PC-3 (cell line): Measurements from ENCODE around the gene RDX. TPM values are rescaled to one million over a fixed set of nuclear protein-coding genes. Genes with fewer than 3 reads are reported as not detected.

Experiments
- ATAC-seq: fragments of 200-7000 bp; cut with Tn5 transposase; 2 replicates; pipeline ENCODE4 v1.9.1; 2020; ENCODE audit warnings: mild to moderate bottlenecking, moderate library complexity
- BruUV-seq: library from RNA; stranded (reverse); fragments of 400-500 nt; replicated peaks from 2 replicates; lab custom pipeline; 2021; lab: Mats Ljungman, UMichigan
- CTCF ChIA-PET: fragments of 300-600 bp; sonication (Branson Sonifier 250); formaldehyde crosslinking; loops from one replicate; lab custom pipeline; 2022; ENCODE audit warnings: antibody characterized with exemption; lab: Charles Lee
- POLR2A ChIA-PET: fragments of 300-600 bp; sonication (Branson Sonifier 250); formaldehyde crosslinking; loops from one replicate; lab custom pipeline; 2022; ENCODE audit warnings: antibody characterized with exemption; ENCODE audit not compliant: unreplicated experiment; lab: Charles Lee
- DNase-seq: peaks from one replicate; pipeline ENCODE4 v3.0.0-alpha.2; 2015
- H2AFZ ChIP-seq: fragments of 300-600 bp; sonication (generic); 2 replicates; pipeline ENCODE4 v1.6.0; 2016; ENCODE audit warnings: antibody characterized with exemption, low read length
- H3F3A ChIP-seq: fragments of 300-600 bp; sonication (generic); one replicate; pipeline ENCODE4 v1.6.0; 2017; ENCODE audit warnings: antibody characterized with exemption, low read length, control low read depth, mild to moderate bottlenecking; ENCODE audit not compliant: unreplicated experiment
- H3K27ac ChIP-seq: fragments of 300-600 bp; sonication (generic); 2 replicates; pipeline ENCODE4 v1.5.1; 2016; ENCODE audit warnings: mild to moderate bottlenecking, low read length
- H3K27me3 ChIP-seq: fragments of 300-600 bp; sonication (generic); 2 replicates; pipeline ENCODE4 v1.6.1; 2016; ENCODE audit warnings: low read length, mixed read lengths
- H3K36me3 ChIP-seq: fragments of 300-600 bp; sonication (generic); 2 replicates; pipeline ENCODE4 v1.6.1; 2016; ENCODE audit warnings: low read depth, mixed run types, low read length, mixed read lengths
- H3K4me1 ChIP-seq: fragments of 300-600 bp; sonication (generic); 2 replicates; pipeline ENCODE4 v1.5.1; 2016; ENCODE audit warnings: low read length; ENCODE audit not compliant: insufficient read depth
- H3K4me2 ChIP-seq: fragments of 300-600 bp; sonication (generic); 2 replicates; pipeline ENCODE4 v1.6.0; 2016; ENCODE audit warnings: low read length
- H3K4me3 ChIP-seq: fragments of 300-600 bp; sonication (generic); 2 replicates; pipeline ENCODE4 v1.5.1; 2016; ENCODE audit warnings: mild to moderate bottlenecking, low read length, mixed read lengths
- H3K79me2 ChIP-seq: fragments of 300-600 bp; sonication (generic); 2 replicates; pipeline ENCODE4 v1.6.1; 2017; ENCODE audit warnings: low read length, mixed read lengths
- H3K9ac ChIP-seq: fragments of 300-600 bp; sonication (generic); 2 replicates; pipeline ENCODE4 v1.6.0; 2016; ENCODE audit warnings: mild to moderate bottlenecking, low read length
- H3K9me2 ChIP-seq: fragments of 300-600 bp; sonication (generic); replicated peaks from 2 replicates; pipeline ENCODE4 v1.6.1; 2016; ENCODE audit warnings: mixed run types, low read length, mixed read lengths
- H3K9me3 ChIP-seq: fragments of 300-600 bp; sonication (generic); 2 replicates; pipeline ENCODE4 v1.6.1; 2016; ENCODE audit warnings: low read length, mixed read lengths
- H4K20me1 ChIP-seq: fragments of 300-600 bp; sonication (generic); 2 replicates; pipeline ENCODE4 v1.6.1; 2016; ENCODE audit warnings: low read length, mixed read lengths
- CTCF ChIP-seq: fragments of 300-600 bp; sonication (generic); conservative IDR thresholded peaks from 2 replicates; pipeline ENCODE4 v1.5.1; 2017; ENCODE audit warnings: antibody characterized with exemption, low read depth, mild to moderate bottlenecking, low read length
- EZH2 ChIP-seq: fragments of 300-600 bp; sonication (generic); IDR thresholded peaks from one replicate; pipeline ENCODE4 v1.6.1; 2017; ENCODE audit warnings: antibody characterized with exemption, mild to moderate bottlenecking, low read length; ENCODE audit not compliant: unreplicated experiment
- EZH2phosphoT487 ChIP-seq: fragments of 300-600 bp; sonication (generic); IDR thresholded peaks from 2 replicates; pipeline ENCODE4 v1.6.1; 2018; ENCODE audit warnings: mild to moderate bottlenecking, antibody characterized with exemption, low read length, borderline replicate concordance
- intact Hi-C: fragments of 100-400 bp; cut with micrococcal nuclease; formaldehyde crosslinking; loops from 2 replicates; pipeline ENCODE4 v1.9.0; 2023
- total RNA-seq: library from RNA; depleted of rRNA; stranded (reverse); fragments of >200 nt; gene quantifications from 2 replicates; pipeline ENCODE4 v1.2.3, GENCODE V29; 2014

The RDX gene
- total RNA-seq, 1 experiment from 2014 or later, result 86.2 TPM

DNA sequence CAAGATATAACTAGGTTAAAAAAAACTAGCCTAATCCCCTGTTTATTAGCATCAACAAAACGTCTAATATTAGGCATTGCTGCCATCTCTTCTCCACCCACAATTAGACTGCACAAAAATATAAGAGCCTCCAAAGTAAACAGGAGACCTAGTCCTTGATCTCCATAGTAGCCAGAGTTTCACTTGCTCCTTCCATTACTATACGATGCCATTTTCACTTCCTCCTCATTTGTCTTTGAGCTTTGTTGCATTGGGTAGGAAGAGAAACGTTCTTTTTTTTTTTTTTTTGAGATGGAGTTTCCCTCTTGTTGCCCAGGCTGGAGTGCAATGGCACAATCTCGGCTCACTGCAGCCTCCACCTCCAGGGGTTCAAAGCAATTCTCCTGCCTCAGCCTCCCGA lies 42.3 kb upstream of the RDX start:
- Histone ChIP-seq H4K20me1 (no peaks in the 10 kb centered on the region), H3K27ac (no peak overlapping the region), H3K4me1 (peaks cover 10% of the 10 kb centered on the region), H3K4me3 (no peak overlapping the region), H3K9me3 (no peaks in the 10 kb centered on the region), H3K27me3 (no peaks in the 10 kb centered on the region), H3F3A (no peaks in the 10 kb centered on the region), H3K9ac (no peak overlapping the region), H3K36me3 (no peaks in the 10 kb centered on the region), H3K4me2 (no peak overlapping the region), H3K9me2 (no peaks in the 10 kb centered on the region), H2AFZ (no peak overlapping the region), H3K79me2 (no peaks in the 10 kb centered on the region)
- ChIA-PET CTCF (no interaction called here), POLR2A (no interaction called here)
- TF ChIP-seq EZH2phosphoT487 (no peak), EZH2 (no peak), CTCF (no peak)
- no peak for DNase-seq
- BruUV-seq, result no TSS peak
- intact Hi-C loops, result no loop called here
- no peak for ATAC-seq

GRCh38 chr11:110337570-110338193 lies 41.3 kb upstream of the RDX start:
- peak overlapping the region; percentile 29 for H3K4me2 ChIP-seq
- H3K9me3 ChIP-seq, result no peaks in the 10 kb centered on the region
- DNase-seq, result peak; percentile 87
- H3K4me1 ChIP-seq, result peaks cover 10% of the 10 kb centered on the region
- no peak overlapping the region for H3K9ac ChIP-seq
- no peak for TF ChIP-seq EZH2phosphoT487
- no peak for TF ChIP-seq CTCF
- TF ChIP-seq EZH2, result no peak
- H3K4me3 ChIP-seq, result no peak overlapping the region
- peak; percentile 45 for ATAC-seq
- ChIA-PET POLR2A (no interaction called here), CTCF (no interaction called here)
- H4K20me1 ChIP-seq, result no peaks in the 10 kb centered on the region
- no peaks in the 10 kb centered on the region for H3K9me2 ChIP-seq
- no peak overlapping the region for H2AFZ ChIP-seq
- BruUV-seq, result no TSS peak
- intact Hi-C loops, result no loop called here
- H3K27me3 ChIP-seq, result no peaks in the 10 kb centered on the region
- H3K79me2 ChIP-seq, result no peaks in the 10 kb centered on the region
- no peaks in the 10 kb centered on the region for H3K36me3 ChIP-seq
- no peaks in the 10 kb centered on the region for H3F3A ChIP-seq
- H3K27ac ChIP-seq, result no peak overlapping the region

DNA sequence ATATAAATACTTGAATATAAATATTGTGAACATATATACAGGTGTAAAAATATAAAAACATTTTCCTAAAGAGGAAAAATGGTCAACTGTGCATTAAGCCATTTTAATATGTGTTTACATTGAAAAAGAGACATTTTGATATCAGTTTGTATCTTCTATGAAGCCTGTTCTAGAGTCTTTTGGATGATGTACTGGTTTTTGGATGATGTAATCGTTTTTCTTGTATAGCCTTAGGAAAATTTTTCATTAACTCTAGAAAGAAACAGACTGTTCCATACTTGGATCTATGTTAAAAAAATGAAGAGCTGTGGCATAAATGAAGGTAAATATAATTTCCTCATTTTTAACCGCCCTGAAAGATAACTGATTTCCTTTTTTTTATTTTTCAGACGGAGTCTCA lies 39.6 kb upstream of the RDX start:
- H4K20me1 ChIP-seq, result no peaks in the 10 kb centered on the region
- no peaks in the 10 kb centered on the region for H3K79me2 ChIP-seq
- no peaks in the 10 kb centered on the region for H3K9me2 ChIP-seq
- ATAC-seq (no peak), DNase-seq (no peak)
- H3K27ac ChIP-seq, result no peak overlapping the region
- ChIA-PET CTCF (no interaction called here), POLR2A (no interaction called here)
- no peaks in the 10 kb centered on the region for H3K9me3 ChIP-seq
- H3K27me3 ChIP-seq, result no peaks in the 10 kb centered on the region
- peaks cover 10% of the 10 kb centered on the region for H3K4me1 ChIP-seq
- no peak overlapping the region for H3K9ac ChIP-seq
- no TSS peak for BruUV-seq
- no peak overlapping the region for H3K4me3 ChIP-seq
- intact Hi-C loops, result no loop called here
- H3K36me3 ChIP-seq, result no peaks in the 10 kb centered on the region
- H3F3A ChIP-seq, result no peaks in the 10 kb centered on the region
- TF ChIP-seq EZH2, result no peak
- no peak for TF ChIP-seq EZH2phosphoT487
- TF ChIP-seq CTCF, result no peak
- no peak overlapping the region for H3K4me2 ChIP-seq
- H2AFZ ChIP-seq, result no peak overlapping the region
